Caco-2 (cell line): ENCODE results near the gene ITPRIP. TPM values are rescaled to one million over a fixed set of nuclear protein-coding genes. Genes with fewer than 3 reads are reported as not detected.

Experiments
- BruUV-seq: library from RNA; stranded (reverse); fragments of 400-500 nt; replicated peaks from 2 replicates; lab custom pipeline; 2021; lab: Mats Ljungman, UMichigan
- CTCF ChIA-PET: fragments of 300-600 bp; sonication (Branson Sonifier 250); formaldehyde crosslinking; loops from one replicate; lab custom pipeline; 2022; ENCODE audit warnings: antibody characterized with exemption; lab: Charles Lee
- POLR2A ChIA-PET: fragments of 300-600 bp; sonication (Branson Sonifier 250); formaldehyde crosslinking; loops from one replicate; lab custom pipeline; 2022; ENCODE audit warnings: antibody characterized with exemption; lab: Charles Lee
- DNase-seq, 2 experiments: peaks; one replicate each; pipeline versions ENCODE4 v3.0.0 to v3.0.0-alpha.2; 2020 to 2022
- H3K27me3 ChIP-seq: replicated peaks from 2 replicates; pipeline ENCODE4 v1.6.0; 2011; ENCODE audit warnings: low read length; ENCODE audit not compliant: control insufficient read depth, insufficient read depth
- H3K36me3 ChIP-seq: 2 replicates; pipeline ENCODE4 v1.5.1; 2011; ENCODE audit warnings: low read length; ENCODE audit not compliant: control insufficient read depth, insufficient read depth
- H3K4me1 ChIP-seq: fragments of 250-450 bp; sonication (Bioruptor Pico); 2 replicates; pipeline ENCODE4 v1.5.1; 2020; ENCODE audit warnings: mild to moderate bottlenecking
- H3K4me3 ChIP-seq: 2 replicates; pipeline ENCODE4 v1.5.1; 2011; ENCODE audit warnings: low read depth, mild to moderate bottlenecking, control low read depth, low read length
- H3K9me3 ChIP-seq: fragments of 250-450 bp; sonication (Bioruptor Pico); 2 replicates; pipeline ENCODE4 v1.5.1; 2020; ENCODE audit warnings: mild to moderate bottlenecking, moderate library complexity
- H3K27ac Mint-ChIP-seq: one replicate; pipeline ENCODE4 v1.8.0; 2022; ENCODE audit warnings: mixed read lengths; ENCODE audit not compliant: unreplicated experiment
- H3K27me3 Mint-ChIP-seq: one replicate; pipeline ENCODE4 v1.8.0; 2022; ENCODE audit warnings: mixed read lengths; ENCODE audit not compliant: insufficient read depth, unreplicated experiment
- H3K36me3 Mint-ChIP-seq: one replicate; pipeline ENCODE4 v1.8.0; 2022; ENCODE audit warnings: mild to moderate bottlenecking, mixed read lengths; ENCODE audit not compliant: insufficient read depth, unreplicated experiment
- H3K4me1 Mint-ChIP-seq: one replicate; pipeline ENCODE4 v1.8.0; 2022; ENCODE audit warnings: low read depth, mixed read lengths; ENCODE audit not compliant: unreplicated experiment
- H3K4me3 Mint-ChIP-seq: one replicate; pipeline ENCODE4 v1.8.0; 2022; ENCODE audit warnings: mild to moderate bottlenecking, moderate library complexity, mixed read lengths; ENCODE audit not compliant: unreplicated experiment
- H3K9me3 Mint-ChIP-seq: one replicate; pipeline ENCODE4 v1.8.0; 2022; ENCODE audit warnings: mixed read lengths; ENCODE audit not compliant: unreplicated experiment
- CTCF ChIP-seq, 2 experiments: fragments of 200-600 bp in 1 of 2; IDR thresholded peaks; 1 replicate in 1 of 2; 2 replicates in 1 of 2; pipeline versions ENCODE4 v1.5.1 to v1.8.0; 2011 to 2022; ENCODE audit warnings: antibody characterized with exemption in 1 of 2, control low read depth in 1 of 2, inconsistent platforms in 1 of 2, low read depth in 1 of 2, low read length in 1 of 2, mild to moderate bottlenecking in 1 of 2, moderate library complexity in 1 of 2; ENCODE audit not compliant: insufficient read depth in 1 of 2, severe bottlenecking in 1 of 2, unreplicated experiment in 1 of 2
- intact Hi-C: fragments of 100-400 bp; cut with micrococcal nuclease; formaldehyde crosslinking; loops from one replicate; pipeline ENCODE4 v1.10.0; 2022; ENCODE audit not compliant: unreplicated experiment
- total RNA-seq: library from RNA; stranded (reverse); gene quantifications from 2 replicates; pipeline ENCODE4 v1.2.3, GENCODE V29; 2022

The ITPRIP gene
- total RNA-seq, 1 experiment from 2014 or later = 3.1 TPM

- no peaks in the 10 kb centered on the region for H3K9me3 ChIP-seq
- CTCF ChIA-PET = no interaction called here
- no peak overlapping the region for H3K4me3 ChIP-seq
- Mint-ChIP-seq H3K36me3 (no peaks in the 10 kb centered on the region), H3K4me1 (no peaks in the 10 kb centered on the region), H3K27me3 (no peaks in the 10 kb centered on the region), H3K4me3 (no peak overlapping the region), H3K27ac (no peak overlapping the region), H3K9me3 (no peaks in the 10 kb centered on the region)
- no peak for TF ChIP-seq CTCF (IDR thresholded peaks at IDR 0.05; ENCODE audit: insufficient read depth in 1 of 2, low read depth in 1 of 2, low read length in 1 of 2, severe bottlenecking in 1 of 2, unreplicated experiment in 1 of 2)
- no peaks in the 10 kb centered on the region for H3K36me3 ChIP-seq
- H3K27me3 ChIP-seq = no peaks in the 10 kb centered on the region
- intact Hi-C loops = no loop called here
- DNase-seq = no peak
- H3K4me1 ChIP-seq = no peaks in the 10 kb centered on the region
- BruUV-seq = no TSS peak
- POLR2A ChIA-PET = no interaction called here
Measured at GRCh38 chr10:104317726-104318299, 20.5 kb downstream of the ITPRIP start.

- ChIA-PET CTCF (no interaction called here), POLR2A (no interaction called here)
- H3K36me3 ChIP-seq = no peaks in the 10 kb centered on the region
- Mint-ChIP-seq H3K9me3 (no peaks in the 10 kb centered on the region), H3K36me3 (no peaks in the 10 kb centered on the region), H3K4me1 (no peaks in the 10 kb centered on the region), H3K27me3 (no peaks in the 10 kb centered on the region), H3K4me3 (no peak overlapping the region), H3K27ac (no peak overlapping the region)
- no peaks in the 10 kb centered on the region for H3K9me3 ChIP-seq
- H3K4me1 ChIP-seq = no peaks in the 10 kb centered on the region
- H3K4me3 ChIP-seq = no peak overlapping the region
- no peaks in the 10 kb centered on the region for H3K27me3 ChIP-seq
- intact Hi-C loops = no loop called here
- BruUV-seq = no TSS peak
- DNase-seq = no peak
- TF ChIP-seq CTCF (IDR thresholded peaks at IDR 0.05; ENCODE audit: insufficient read depth in 1 of 2, low read depth in 1 of 2, low read length in 1 of 2, severe bottlenecking in 1 of 2, unreplicated experiment in 1 of 2) = no peak
Measured at GRCh38 chr10:104317269-104317710, 21.0 kb downstream of the ITPRIP start.

DNA sequence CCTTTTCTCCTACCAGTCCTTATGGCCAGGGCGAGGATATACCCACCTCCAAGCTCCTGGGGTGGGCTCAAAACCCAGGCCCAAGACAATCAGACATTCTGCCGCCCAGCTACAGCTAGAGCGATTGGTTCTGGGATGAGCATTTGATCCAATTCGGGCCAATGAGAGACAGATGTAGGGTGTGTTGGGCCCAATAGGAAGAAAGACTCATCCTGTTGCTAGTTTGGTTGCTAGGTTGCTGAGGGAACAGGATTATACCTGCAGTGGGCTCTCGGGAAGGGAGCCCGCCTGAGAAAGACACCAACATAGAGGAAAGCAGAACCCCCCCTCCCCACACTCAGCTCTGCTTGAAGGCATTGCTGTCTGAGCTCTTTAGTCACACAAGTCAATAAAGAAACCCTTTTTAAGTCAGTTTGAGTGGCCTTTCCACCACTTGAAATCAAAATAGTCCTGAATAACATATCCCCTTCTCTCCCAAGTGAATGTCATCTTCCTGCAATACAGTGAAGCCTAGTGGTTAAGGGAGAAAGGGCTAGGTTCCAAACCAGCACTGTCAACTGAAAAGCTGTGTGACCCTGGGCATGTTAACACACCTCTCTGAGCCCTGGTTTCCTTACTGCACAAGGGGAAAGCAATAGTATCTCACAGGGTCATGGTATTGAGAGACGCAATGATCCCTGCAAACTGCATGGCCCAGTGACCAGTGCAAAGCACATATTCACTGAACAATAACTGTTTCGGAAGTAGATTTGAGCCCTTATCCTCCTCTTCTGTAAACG, 21.8 kb downstream of the ITPRIP start:
- Mint-ChIP-seq H3K27me3 (no peaks in the 10 kb centered on the region), H3K4me3 (no peak overlapping the region), H3K27ac (no peak overlapping the region), H3K4me1 (no peaks in the 10 kb centered on the region), H3K9me3 (no peaks in the 10 kb centered on the region), H3K36me3 (no peaks in the 10 kb centered on the region)
- no peaks in the 10 kb centered on the region for H3K27me3 ChIP-seq
- no peak overlapping the region for H3K4me3 ChIP-seq
- no peaks in the 10 kb centered on the region for H3K36me3 ChIP-seq
- no peak for TF ChIP-seq CTCF (IDR thresholded peaks at IDR 0.05; ENCODE audit: insufficient read depth in 1 of 2, low read depth in 1 of 2, low read length in 1 of 2, severe bottlenecking in 1 of 2, unreplicated experiment in 1 of 2)
- ChIA-PET POLR2A (no interaction called here), CTCF (no interaction called here)
- no peaks in the 10 kb centered on the region for H3K9me3 ChIP-seq
- DNase-seq = no peak
- intact Hi-C loops = no loop called here
- BruUV-seq = no TSS peak
- no peaks in the 10 kb centered on the region for H3K4me1 ChIP-seq
